SKM-1 (cell line): Measurements from ENCODE around the gene CENPE.
A peak's percentile ranks its signal among the peaks of the same experiment; 100 is the strongest.
"Not testable (repeated sequence)": the region's sequence is repeated elsewhere in the genome, so short reads cannot be mapped to it uniquely, and the experiment has no call there.

Source experiments
- DNase-seq: peaks from one replicate; lab custom pipeline; 2025; ENCODE audit not compliant: unreplicated experiment; lab: John Stamatoyannopoulos, UW

Gene CENPE, protein sequence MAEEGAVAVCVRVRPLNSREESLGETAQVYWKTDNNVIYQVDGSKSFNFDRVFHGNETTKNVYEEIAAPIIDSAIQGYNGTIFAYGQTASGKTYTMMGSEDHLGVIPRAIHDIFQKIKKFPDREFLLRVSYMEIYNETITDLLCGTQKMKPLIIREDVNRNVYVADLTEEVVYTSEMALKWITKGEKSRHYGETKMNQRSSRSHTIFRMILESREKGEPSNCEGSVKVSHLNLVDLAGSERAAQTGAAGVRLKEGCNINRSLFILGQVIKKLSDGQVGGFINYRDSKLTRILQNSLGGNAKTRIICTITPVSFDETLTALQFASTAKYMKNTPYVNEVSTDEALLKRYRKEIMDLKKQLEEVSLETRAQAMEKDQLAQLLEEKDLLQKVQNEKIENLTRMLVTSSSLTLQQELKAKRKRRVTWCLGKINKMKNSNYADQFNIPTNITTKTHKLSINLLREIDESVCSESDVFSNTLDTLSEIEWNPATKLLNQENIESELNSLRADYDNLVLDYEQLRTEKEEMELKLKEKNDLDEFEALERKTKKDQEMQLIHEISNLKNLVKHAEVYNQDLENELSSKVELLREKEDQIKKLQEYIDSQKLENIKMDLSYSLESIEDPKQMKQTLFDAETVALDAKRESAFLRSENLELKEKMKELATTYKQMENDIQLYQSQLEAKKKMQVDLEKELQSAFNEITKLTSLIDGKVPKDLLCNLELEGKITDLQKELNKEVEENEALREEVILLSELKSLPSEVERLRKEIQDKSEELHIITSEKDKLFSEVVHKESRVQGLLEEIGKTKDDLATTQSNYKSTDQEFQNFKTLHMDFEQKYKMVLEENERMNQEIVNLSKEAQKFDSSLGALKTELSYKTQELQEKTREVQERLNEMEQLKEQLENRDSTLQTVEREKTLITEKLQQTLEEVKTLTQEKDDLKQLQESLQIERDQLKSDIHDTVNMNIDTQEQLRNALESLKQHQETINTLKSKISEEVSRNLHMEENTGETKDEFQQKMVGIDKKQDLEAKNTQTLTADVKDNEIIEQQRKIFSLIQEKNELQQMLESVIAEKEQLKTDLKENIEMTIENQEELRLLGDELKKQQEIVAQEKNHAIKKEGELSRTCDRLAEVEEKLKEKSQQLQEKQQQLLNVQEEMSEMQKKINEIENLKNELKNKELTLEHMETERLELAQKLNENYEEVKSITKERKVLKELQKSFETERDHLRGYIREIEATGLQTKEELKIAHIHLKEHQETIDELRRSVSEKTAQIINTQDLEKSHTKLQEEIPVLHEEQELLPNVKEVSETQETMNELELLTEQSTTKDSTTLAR (N-terminal part only)

DNA sequence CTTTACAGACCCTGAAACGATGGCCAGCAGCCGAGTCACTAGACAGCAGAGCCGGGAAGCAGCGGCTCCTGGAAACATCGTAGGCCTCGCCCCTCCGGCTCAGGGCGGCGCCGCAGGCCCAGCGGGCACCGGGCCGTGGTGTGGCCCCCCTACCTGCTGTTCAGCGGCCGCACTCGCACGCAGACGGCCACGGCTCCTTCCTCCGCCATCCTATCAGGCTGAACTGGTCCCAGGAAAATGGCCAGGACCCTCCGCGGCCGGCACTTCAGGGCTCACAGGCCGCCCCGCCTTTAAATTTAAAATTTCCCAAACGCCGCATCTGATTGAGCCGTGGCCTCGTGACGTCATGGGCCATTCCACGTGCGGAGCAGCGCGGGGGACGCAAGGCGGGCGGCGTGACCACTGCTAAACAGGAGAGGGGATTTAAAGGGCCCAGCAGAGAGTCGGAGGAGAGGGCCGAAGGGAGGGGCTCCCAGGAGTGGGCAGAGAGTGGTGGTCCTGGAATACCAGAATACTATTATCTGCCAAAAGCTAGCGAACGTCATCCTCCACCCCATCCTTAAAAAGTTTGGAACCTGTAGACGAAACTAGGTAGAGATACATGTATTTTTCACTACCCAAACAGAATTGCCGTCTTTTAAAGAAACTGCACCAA is at the start of gene CENPE:
Gene CENPE (minus strand): TSS at position 233 of the 655 bp plus-strand sequence. CDS start 24 bp downstream, at position 209.
- DNase-seq = peak; percentile 26

DNA sequence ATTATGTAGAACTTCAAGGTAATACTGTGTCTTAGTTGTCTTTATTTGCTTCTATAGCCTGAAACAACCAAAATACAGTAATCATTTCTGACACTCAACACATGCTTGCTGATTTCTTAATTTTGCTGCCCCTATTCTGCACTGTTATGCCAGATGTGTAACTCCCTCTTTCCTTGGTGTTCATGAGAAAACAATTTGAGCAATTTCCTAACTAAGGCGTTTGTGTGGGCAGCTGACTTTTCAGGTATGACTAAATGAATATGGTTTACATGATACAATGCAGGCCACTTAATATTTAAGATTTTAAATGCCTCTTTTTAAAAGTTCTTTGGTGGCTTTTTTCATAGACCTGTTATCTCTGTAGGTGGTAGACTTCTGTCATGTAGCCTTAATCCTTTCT is 46.1 kb upstream of the CENPE start:
- DNase-seq = no peak

DNA sequence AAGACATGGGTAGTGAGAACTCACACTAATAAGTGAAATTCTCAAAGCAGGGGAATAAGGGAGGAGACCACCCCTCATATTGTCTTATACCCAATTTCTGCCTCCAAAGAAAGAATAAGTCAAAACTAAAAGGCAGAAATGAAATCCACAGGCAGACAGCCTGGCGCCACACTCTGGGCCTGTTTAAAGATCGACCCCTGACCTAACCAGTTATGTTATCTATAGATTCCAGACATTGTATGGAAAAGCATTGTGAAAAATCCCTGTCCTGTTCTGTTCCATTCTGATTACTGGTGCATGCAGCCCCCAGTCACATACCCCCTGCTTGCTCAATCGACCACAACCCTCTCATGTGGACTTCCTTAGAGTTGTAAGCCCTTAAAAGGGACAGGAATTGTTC is 32.8 kb upstream of the CENPE start:
- DNase-seq = not testable (repeated sequence)

DNA sequence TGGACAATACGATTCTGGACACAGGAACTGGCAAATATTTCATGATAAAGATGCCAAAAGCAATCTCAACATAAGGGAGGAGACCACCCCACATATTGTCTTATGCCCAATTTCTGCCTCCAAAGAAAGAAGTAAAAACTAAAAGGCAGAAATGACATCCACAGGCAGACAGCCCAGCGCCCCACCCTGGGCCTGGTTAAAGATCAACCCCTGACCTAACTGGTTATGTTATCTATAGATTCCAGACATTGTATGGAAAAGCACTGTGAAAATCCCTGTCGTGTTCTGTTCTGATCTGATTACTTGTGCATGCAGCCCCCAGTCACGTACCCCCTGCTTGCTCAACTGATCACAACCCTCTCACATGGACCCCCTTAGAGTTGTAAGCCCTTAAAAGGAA is 25.4 kb upstream of the CENPE start:
- not testable (repeated sequence) for DNase-seq

DNA sequence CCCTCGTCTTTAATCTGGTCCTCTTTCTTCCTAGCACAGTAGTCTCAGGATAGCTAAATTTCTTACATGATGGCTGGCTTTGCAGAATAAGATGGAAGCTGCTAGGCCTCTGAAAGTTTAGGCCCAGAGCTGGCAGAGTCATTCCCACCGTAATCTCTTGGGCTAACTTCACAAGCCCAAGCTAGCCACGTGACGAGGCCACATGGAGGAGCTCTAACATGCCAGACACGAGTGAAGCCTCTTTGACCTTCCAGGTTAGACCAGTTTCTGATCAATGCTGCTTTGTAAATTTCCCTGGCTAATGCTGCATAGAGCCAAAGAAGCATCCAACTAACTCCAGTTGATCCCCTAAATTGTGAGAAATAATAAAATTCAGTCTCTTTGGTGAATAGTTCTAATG is 9.5 kb upstream of the CENPE start:
- no peak for DNase-seq

DNA sequence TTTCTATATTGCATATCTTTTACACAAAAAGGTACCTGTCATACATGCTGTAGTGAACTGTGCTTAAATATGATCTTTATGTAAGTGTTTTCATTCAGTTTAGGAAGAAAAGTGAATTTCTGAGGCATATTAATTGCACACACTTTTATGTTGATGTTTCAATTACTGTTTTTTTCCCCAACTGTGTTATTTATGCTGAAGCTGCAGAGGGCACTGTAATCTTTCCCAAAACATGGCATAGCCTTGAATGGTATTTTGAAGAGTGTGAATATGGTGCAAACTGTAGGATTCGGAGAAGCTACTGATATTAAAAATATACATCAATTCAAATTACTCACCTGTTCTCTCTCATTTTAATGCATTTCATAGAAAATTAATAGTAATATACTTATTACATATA is 6.0 kb upstream of the CENPE start:
- no peak for DNase-seq

DNA sequence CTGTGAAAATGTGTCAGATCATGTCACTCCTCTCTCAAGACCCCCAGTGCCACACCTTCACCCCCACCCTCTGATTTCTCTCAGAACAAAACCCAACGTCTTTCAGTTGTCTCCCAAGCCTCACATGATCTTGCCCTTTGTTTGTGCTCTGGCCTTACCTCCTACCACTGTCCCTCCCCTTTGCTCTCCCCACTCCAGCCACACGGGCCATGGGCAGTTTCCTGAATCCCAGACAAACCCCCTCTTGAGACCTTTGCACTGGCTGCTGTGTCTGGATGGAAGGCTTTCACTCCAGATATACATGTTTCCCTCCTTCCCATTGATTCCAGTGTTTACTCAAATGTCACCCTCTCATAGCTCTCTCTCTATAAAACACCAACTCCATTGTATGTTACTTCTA is 3.6 kb upstream of the CENPE start:
- no peak for DNase-seq

DNA sequence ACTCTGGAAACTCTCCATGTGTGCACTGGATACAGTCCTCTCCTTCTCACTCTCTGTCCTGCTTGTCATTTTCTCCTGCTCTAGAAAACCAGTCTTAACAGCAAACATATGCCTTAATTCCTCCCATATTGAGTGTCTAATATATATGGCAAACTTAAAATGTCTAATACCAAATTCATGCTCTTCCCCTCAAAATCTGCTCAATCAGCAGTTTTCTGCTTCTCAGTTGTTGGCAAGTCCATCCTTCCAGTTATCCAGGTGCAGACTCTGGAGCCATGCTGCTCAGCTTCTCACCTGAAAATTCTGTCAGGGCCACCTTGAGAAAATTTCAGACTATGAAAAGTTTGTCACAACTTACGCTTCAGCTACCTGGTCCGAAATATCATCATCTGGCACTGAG is 3.1 kb upstream of the CENPE start:
- DNase-seq = no peak

DNA sequence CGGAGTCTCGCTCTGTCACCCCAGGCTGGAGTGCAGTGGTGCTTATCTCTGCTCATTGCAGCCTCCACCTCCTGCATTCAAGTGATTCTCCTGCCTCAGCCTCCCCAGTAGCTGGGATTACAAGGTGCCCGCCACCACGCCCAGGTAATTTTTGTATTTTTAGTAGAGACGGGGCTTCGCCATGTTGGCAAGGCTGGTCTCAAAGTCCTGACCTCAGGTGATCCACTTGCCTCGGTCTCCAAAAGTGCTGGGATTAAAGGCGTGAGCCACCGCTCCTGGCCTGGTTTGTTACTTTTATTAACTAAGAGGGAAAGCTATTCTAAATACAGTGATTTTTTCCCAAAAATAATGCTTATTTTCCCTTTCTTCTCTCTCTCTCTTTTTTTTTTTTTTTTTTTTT is 866 bp upstream of the CENPE start:
- no peak for DNase-seq

DNA sequence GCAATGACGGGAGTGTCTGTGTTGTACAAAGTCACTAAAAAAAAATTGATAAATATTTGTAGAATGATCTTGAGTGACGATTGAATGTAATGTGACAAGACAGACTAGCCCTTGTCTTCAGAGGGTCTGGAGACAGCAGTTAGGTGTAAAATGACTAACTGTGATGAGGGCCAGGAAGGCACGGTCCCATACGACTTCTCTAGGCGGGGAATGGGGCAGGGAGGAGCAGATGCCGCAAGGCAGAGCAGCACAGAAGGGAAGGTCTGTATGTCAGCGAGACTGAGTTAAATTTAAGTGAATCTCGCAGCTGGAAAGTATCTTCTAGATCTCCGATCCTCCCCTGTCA is 405 bp downstream of the CENPE start:
- DNase-seq = no peak

DNA sequence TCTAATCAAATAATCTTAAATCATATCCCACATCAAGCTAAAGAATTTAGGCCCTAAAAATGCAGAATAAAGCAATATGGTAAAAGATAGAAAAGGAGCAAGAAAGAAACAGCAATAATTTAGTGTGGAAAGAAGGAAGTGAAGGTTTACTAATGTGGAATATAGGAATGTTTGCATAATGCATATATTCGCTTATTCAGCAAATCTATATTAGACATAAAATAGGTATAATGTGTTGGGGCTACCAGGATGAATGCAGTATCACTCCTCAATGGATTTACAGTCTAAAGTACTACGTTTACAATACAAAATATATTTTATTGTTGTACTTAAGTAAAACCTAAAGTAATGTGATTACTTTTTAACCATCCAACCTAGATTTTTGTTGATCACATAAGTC is 4.7 kb downstream of the CENPE start:
- DNase-seq = no peak

DNA sequence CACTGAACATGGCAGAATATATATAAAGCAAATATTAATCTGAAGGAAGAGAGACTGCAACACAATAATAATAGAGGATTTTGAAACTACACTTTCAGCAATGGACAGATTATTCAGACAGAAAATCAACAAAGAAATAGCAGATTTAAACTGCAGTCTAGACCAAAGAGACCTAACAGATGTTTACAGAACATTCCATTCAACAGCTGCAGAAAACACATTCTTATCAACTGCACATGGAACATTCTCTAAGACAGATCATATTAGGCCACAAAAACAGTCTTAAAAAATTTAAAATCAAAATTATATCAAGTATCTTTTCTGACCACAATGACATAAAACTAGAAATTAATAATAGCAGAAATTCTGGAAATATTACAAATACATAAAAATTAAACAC is 27.1 kb downstream of the CENPE start:
- no peak for DNase-seq

DNA sequence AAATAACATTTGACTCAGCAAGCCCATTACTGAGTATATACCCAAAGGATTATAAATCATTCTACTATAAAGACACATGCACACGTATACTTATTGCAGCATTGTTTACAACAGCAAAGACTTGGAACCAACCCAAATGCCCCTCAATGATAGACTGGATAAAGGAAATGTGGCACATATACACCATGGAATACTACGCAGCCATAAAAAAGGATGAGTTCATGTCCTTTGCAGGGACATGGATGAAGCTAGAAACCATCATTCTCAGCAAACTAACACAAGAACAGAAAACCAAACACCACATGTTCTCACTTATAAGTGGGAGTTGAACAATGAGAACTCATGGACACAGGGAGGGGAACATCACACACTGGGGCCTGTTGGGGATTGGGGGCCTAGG is 28.4 kb downstream of the CENPE start:
- DNase-seq = not testable (repeated sequence)

DNA sequence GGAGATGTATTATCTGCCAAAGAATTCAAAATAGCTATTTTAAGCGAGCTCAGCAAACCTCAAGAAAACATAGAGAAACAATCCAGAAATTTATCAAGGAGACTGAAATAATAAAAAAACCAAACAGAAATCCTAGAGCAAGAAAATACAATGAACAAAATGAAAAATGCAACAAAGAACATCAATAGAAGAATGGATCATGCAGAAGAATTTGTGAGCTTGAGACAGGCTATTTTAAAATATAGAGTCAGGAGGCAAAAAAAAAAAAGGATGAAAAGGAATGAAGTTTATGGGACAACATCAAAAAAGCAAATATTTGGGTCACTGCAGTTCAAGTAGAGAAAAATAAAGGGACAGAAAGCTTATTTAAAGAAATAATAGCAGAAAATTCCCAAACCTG is 29.1 kb downstream of the CENPE start:
- no peak for DNase-seq

DNA sequence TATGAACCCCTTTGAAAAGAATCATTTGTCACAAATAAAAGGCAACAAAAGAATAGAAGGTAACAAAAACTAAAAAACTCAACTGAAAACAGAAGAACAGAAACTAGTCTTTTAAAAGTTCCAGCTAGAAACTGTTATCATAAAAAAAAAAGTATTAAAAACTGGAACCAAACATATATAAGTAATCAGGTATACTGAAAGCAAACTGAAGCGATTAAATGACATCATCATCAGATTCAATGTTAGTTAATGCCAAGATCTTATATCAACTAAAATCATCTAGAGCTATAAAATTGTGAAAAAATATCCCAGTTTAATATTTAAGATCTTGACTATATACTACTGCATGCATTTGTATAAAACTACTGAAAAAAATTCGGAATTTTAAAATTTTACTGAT is 36.0 kb downstream of the CENPE start:
- DNase-seq = no peak

DNA sequence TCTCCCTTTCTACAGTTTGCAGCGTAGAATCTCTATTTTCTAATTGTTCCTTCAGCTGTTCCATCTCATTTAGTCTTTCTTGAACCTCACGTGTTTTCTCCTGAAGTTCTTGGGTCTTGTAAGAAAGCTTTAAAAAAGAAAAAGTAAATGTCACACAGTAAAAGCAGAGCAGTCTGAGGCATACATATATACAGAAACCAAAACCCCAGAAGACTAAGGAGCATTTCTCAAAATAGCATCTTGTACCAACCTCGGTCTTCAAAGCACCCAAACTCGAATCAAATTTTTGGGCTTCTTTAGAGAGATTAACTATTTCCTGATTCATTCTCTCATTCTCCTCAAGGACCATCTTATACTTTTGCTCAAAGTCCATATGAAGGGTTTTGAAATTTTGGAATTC is 39.4 kb downstream of the CENPE start:
- no peak for DNase-seq

DNA sequence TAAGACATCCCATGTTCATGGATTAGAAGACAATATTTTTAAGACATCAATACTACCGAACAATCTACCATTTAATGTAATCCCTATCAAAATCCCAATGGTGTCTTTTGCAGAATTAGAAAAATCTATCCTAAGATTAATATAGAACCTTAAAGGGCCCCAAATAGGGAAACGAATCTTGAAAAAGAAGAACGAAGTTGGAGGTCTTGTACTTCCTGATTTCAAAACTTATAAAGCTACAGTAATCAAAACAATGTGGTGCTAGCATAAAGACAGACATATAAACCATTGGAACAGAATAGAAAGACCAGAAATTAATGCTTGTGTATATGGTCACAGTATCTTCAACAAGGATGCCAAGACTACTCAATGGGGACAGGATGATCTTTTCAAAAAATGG is 42.0 kb downstream of the CENPE start:
- no peak for DNase-seq

DNA sequence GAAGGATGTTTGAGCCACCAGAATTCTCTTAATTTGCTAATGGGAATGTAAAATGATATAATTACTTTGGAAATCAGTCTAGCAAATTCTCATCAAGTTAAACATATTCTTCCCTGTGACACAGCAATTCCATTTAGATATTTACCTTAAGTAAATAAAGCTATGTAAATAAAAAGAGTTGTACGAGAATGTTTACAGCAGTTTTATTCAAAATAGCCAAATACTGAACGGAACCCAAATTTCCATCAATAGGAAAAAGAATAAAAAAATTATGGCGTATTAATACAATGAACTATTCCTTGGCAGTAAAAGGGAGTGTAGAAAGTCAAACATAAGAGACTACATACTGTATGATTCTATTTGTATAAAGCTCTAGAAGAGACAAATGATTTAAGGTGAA is 45.8 kb downstream of the CENPE start:
- no peak for DNase-seq

DNA sequence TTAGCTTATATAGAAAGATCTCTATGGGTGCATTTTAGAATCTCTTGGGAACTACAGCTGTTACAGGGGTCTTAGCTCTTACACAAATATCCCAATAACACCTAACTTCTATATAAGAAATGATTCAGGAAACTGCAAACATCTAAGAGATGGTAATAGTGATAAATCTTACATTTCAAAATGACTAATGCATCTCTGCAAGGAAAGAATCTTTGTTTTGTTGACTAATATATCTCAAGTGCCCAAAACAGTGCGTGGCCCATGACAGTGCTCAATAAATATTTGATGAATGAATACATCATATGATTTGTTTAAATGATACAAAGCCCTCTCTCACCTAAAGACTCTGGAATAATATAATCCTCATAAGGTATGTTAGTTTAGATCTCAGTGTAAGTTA is 47.5 kb downstream of the CENPE start:
- no peak for DNase-seq

DNA sequence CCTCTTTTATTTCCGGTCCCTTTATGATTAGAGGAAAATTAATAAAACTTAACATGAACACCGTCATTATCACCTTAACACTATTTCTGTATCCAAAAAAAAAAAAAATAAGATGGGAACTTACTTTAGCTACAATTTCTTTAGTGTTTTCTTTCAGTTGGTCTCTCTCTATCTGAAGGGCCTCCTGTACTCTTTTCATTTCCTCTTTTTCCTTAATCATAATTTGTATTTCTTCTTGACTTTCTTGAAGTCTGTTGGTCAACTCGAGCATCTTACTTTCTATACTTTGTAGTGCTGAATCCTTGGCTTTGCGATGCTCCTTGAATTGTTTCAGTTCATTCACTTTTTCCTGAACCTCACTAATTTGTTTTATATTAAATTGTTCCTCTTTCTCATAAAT is 53.2 kb downstream of the CENPE start:
- DNase-seq = no peak

DNA sequence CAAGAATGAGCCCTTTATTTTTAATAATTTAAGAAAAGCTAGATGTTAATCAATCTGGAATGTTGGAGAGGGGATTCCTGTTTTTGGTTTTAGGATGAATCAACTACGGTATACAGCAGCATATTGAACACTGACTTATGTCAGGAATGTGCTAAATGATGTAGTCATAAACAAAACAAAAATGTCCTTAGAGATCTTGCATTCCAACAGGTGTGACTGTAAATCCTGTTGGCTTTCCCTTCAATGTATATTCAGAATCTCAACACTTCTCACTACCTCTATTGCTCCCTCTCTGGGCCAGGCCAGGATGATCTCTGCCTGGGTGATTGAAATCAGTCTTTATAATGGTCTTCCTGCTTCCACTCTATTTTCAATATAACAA is 60.7 kb downstream of the CENPE start:
- DNase-seq = no peak
